Rectal smooth muscle tissue (tissue), 1 donor: ENCODE results near the gene RAP1GAP.
"Not testable (repeated sequence)": the region's sequence is repeated elsewhere in the genome, so short reads cannot be mapped to it uniquely, and the experiment has no call there.

Experiments used
- H3K27ac ChIP-seq: one replicate; pipeline ENCODE4 v1.7.0; 2013; ENCODE audit warnings: low read depth, low read length, inconsistent platforms
- H3K27me3 ChIP-seq: one replicate; pipeline ENCODE4 v1.7.0; 2013; ENCODE audit warnings: low read length; ENCODE audit not compliant: control insufficient read depth, insufficient read depth
- H3K36me3 ChIP-seq: one replicate; pipeline ENCODE4 v1.7.0; 2013; ENCODE audit warnings: low read length; ENCODE audit not compliant: control insufficient read depth, insufficient read depth
- H3K4me1 ChIP-seq: one replicate; pipeline ENCODE4 v1.7.0; 2013; ENCODE audit warnings: low read length; ENCODE audit not compliant: control insufficient read depth, insufficient read depth
- H3K4me3 ChIP-seq: one replicate; pipeline ENCODE4 v1.7.0; 2013; ENCODE audit warnings: low read length
- H3K9ac ChIP-seq: one replicate; pipeline ENCODE4 v1.7.0; 2013; ENCODE audit warnings: low read length

RAP1GAP gene

DNA sequence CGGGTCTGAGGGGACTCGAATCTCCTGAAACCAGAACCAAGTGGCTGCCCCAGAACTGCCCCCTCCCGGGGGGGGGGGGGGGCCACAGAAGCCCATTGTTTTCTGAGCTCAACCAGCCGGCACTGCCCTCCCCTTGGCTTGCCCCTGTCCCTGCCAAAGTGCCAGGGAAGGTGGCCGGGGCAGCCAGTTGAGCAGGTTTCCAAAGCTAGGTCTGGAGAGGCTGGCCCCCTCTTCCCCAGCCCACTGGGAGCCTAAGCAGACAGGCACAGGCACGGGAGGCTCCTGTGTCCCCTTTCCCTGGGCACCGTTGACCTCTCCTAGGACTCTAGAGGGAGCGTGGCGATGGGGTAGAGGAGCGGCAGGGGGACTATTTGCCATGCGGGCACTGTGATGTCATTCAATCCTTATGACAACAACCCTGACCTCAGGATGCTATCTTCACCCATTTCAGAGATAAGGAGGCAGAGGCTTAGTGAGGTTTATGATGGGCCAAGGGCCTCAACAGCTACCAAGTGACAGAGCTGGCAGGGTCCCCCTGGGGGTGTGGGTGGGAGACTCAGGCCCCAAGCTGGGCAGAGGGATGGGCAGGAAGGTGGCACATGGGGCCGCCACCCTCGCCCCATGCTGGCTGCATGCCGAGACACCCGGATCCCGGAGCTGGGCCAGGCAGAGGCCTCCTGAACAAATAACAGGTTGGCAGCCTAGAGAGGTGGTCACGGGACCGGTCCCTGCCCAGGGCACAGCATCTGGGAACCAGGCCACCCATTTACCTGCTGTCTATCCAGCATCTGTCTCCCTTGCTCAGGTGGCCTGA is 35.0 kb downstream of the RAP1GAP start:
- H3K9ac ChIP-seq: no peak overlapping the region
- no peak overlapping the region for H3K27ac ChIP-seq
- H3K36me3 ChIP-seq: no peaks in the 10 kb centered on the region
- no peak overlapping the region for H3K4me3 ChIP-seq
- no peaks in the 10 kb centered on the region for H3K4me1 ChIP-seq
- H3K27me3 ChIP-seq: peaks cover 13% of the 10 kb centered on the region

DNA sequence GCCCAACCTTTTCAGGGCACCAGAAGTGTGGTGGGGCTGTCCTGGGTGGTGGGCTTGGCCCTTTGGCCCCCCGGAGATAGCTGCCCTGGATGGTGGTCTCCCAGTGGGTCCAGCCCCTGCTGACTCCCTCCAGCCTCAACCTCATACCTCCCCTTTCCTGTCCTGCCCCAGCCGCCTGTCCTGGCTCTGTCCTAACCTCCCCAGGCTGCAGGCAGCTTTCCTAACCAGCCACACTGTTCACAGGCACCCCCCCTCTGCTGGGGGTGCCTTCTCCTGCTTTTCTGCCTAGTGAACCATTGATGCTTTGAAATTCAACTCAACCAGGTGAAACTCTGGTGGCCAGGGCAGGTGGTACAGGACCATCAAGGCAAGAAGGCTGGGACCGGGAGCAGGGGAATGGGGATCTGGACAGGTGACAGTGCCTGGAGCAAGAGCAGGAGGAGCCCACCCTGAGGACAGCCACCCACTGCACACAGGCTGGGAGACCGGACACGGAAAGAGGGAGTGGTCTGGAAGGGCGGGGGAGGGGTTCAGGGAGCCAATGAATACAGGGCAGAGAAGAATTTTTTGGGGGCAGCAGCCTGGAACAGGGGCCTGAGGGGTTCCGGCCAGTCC is 35.9 kb downstream of the RAP1GAP start:
- H3K27me3 ChIP-seq: peaks cover 13% of the 10 kb centered on the region
- no peak overlapping the region for H3K4me3 ChIP-seq
- no peaks in the 10 kb centered on the region for H3K4me1 ChIP-seq
- H3K9ac ChIP-seq: no peak overlapping the region
- H3K27ac ChIP-seq: no peak overlapping the region
- H3K36me3 ChIP-seq: no peaks in the 10 kb centered on the region

DNA sequence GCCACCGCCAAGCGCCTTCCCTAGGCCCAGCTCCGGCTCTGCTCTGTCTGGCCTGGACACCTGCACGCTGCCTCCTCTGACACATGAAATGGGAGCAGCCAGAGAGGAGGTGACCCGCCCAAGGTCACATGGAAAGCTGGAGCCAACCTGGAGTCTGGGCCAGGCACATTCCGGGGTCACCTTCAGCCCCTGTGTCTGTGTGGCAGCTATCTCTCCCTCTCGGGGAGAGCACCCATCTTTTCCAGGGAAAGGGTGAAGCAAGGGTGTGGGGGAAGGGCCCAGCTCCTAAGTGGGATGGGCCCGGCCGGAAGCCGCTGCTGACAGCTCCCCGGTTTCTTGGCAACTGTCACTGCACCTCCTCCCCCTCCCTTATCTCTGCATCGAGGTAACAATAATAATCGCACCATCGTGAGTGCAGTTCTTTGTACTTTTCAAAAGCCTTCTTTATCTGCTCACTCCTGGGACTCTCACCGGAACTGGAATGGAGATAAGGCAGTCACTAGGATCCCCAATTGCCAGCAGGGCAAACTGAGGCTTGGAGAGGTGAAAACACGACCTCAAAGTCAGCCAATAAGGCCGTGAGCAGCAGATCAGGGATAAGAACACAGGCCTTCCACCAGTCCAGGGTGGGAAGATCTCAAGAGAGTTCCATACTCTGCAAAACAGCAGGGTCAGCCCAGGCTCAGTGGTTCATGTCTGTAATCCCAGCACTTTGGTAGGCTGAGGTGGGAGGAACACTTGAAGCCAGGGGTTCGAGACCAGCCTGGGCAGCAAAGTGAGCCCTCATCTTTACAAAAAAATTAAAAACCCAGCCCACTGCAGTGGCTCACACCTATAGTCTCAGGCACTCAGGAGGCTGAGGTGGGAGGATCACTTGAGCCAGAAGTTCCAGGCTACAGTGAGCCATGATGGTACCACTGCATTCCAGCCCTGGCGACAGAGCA is 36.9 kb downstream of the RAP1GAP start:
- no peak overlapping the region for H3K27ac ChIP-seq

DNA sequence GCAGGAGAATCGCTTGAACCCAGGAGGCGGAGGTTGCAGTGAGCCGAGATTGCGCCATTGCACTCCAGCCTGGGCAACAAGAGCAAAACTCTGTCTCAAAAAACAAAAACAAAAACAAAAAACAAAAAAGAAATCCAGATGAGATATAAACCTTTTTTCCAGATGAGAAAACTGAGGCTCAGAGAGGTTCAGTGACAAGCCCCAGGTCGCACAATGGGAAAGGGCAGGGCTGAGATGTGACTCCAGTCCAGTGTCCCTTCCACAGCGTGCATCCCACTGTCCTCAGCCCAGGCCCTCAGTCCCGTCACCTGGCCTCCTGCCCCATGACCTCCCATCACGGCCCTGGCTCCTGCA is 37.6 kb downstream of the RAP1GAP start:
- H3K27me3 ChIP-seq: peaks cover 13% of the 10 kb centered on the region
- H3K9ac ChIP-seq, H3K27ac ChIP-seq, H3K4me1 ChIP-seq, H3K36me3 ChIP-seq, H3K4me3 ChIP-seq: not testable (repeated sequence)

More for the DNA sequence above, 36.9 kb downstream of the RAP1GAP start:
- H3K9ac ChIP-seq: no peak overlapping the region
- H3K4me1 ChIP-seq: no peaks in the 10 kb centered on the region
- H3K36me3 ChIP-seq: no peaks in the 10 kb centered on the region
- no peak overlapping the region for H3K4me3 ChIP-seq
- H3K27me3 ChIP-seq: peaks cover 13% of the 10 kb centered on the region

DNA sequence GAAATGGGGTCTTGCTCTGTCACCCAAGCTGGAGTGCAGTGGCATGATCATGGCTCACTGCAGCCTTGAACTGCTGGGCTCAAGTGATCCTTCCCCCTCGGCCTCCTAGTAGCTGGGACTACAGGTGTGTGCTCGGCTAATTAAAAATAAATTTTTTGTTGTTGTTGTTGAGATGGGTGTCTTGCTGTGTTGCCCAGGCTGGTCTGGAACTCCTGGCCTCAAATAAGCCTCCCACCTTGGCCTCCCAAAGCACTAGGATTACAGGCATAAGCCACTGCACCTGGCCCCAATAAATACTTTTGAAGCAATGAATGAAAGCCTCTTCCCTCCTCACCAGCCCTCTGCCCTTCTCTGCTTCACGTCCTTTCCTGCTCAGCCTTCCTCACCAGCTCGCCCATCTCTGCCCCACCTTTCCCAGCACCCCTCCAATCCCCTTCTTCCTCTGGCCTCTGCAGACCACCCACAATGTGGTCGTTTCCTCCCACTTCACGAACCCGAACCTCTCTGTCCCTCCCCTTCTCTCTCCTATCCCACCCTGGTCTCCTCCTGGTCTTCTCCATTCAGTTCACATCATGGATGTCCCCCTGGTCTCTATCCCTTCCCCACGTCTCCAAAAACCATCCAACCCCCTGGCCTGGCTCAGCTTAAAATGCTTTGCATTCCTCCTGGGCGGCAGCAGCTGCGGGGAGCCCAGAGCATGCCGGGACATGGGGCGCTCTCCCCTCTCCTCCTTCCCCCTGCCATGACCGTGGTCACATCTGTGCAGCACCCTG is 38.4 kb downstream of the RAP1GAP start:
- no peaks in the 10 kb centered on the region for H3K36me3 ChIP-seq

DNA sequence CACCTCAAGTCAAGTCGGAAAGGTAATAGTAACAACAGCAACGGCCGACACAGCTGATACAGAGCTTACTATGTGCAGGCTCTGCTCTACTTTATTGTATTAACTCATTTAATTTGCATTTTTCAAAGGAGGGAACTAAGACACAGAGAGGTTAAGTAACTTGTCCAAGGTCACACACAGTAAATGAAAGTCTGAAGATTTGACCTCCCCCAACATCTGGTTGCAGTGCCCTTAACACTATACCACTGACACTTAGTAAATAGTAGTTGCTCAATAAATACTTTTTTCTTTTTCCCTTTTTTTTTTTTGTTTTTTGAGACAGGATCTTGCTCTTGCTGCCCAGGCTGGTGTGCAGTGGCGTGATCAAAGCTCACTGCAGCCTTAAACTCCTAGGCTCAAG is 39.2 kb downstream of the RAP1GAP start:
- no peak overlapping the region for H3K4me3 ChIP-seq
- H3K27me3 ChIP-seq: peaks cover 5% of the 10 kb centered on the region
- no peak overlapping the region for H3K9ac ChIP-seq
- no peaks in the 10 kb centered on the region for H3K36me3 ChIP-seq
- no peak overlapping the region for H3K27ac ChIP-seq
- H3K4me1 ChIP-seq: no peaks in the 10 kb centered on the region

More for the DNA sequence above, 38.4 kb downstream of the RAP1GAP start:
- H3K27me3 ChIP-seq: peaks cover 13% of the 10 kb centered on the region
- no peak overlapping the region for H3K27ac ChIP-seq
- no peaks in the 10 kb centered on the region for H3K4me1 ChIP-seq
- no peak overlapping the region for H3K4me3 ChIP-seq
- no peak overlapping the region for H3K9ac ChIP-seq

DNA sequence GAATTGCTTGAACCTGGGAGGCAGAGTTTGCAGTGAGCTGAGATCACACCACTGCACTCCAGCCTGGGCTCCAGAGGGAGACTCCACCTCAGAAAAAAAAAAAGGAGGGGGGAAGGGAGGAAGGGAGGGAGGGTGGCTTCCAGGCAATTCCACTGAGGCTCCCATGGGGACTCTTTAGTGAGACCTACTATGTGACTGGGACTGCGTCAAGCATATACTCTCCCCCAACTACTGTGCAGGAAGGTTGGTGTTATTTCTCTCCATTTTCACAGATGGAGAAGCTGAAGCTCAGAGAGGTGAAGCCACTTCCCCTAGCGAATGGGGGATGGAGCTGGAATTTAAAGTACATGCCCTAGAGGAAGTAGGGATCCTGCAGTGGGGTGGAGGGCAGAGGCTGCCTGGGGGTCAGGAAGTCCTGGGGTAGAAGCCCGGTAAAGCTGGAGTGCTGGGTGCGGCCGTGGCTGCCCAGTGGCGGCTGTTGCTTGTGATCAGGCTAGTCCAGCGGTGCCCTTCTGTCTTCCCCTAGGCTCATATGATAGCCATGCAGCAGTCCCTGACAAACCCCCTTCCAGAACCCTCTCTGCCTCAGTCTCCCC is 40.3 kb downstream of the RAP1GAP start:
- Histone ChIP-seq H3K27ac (no peak overlapping the region), H3K9ac (no peak overlapping the region), H3K36me3 (no peaks in the 10 kb centered on the region), H3K4me1 (no peaks in the 10 kb centered on the region), H3K27me3 (peaks cover 4% of the 10 kb centered on the region), H3K4me3 (no peak overlapping the region)

DNA sequence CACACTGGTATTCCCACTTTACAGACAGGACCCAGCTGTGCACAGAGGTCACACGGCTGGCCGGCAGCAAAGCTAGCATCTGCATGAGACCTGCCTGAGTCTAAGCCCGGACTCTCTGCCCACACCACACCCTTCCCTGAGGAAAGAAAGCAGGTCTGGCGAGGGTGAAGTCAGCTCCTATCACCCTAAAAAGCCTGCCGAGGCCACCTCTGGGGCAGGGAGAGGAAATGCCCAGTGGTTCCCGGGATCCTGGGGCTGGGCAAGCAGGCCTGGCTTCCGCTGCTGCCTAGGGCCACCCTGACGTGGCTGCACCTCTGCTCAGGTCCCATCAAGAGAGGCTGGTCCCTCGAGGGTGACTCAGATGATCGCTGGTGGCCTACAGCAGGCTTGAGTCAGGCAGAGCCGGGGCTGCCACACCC is 42.2 kb downstream of the RAP1GAP start:
- H3K27me3 ChIP-seq: peaks cover 7% of the 10 kb centered on the region

DNA sequence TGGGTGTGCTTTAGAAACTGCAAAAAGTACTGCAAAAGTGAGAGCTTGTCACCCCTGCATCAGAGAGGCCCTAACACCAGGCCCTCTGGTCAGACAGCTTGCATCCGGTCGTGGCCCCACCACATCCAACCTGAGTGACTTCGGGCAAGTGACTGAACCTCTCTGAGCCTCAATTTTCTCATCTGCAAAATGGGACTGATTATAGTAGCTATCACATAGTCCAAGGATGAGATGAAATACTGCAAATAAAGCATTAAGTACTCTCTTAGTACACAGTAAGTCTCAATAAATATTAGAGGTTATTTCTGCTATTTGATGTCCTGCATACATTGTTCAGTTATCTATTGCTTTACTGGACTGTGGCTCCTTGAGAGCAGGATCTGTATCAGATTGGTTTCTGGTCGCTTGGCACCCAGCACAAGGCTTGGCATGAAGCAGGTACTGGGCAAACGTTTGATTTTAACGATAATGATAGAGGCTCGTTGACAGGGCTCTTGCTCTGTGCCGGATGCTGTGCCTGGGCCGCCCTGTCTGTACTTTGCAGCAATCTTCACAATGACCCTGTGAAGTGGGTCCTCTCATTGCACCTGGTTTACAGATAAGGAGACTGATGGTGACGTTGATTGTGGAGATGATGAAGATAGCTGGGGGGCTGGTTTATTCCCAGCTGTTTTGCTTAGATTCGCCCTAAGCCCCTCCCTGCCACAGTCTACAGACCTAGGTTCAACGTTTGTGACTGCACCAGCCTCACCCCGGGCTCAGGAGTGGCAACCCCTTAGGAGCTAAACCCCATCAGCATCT is 43.6 kb downstream of the RAP1GAP start:
- Histone ChIP-seq H3K36me3 (no peaks in the 10 kb centered on the region), H3K27ac (no peak overlapping the region), H3K27me3 (peaks cover 7% of the 10 kb centered on the region), H3K4me1 (no peaks in the 10 kb centered on the region), H3K4me3 (no peak overlapping the region), H3K9ac (no peak overlapping the region)

More for the DNA sequence above, 42.2 kb downstream of the RAP1GAP start:
- H3K4me1 ChIP-seq: no peaks in the 10 kb centered on the region
- H3K27ac ChIP-seq: no peak overlapping the region
- no peaks in the 10 kb centered on the region for H3K36me3 ChIP-seq
- no peak overlapping the region for H3K4me3 ChIP-seq
- H3K9ac ChIP-seq: no peak overlapping the region

DNA sequence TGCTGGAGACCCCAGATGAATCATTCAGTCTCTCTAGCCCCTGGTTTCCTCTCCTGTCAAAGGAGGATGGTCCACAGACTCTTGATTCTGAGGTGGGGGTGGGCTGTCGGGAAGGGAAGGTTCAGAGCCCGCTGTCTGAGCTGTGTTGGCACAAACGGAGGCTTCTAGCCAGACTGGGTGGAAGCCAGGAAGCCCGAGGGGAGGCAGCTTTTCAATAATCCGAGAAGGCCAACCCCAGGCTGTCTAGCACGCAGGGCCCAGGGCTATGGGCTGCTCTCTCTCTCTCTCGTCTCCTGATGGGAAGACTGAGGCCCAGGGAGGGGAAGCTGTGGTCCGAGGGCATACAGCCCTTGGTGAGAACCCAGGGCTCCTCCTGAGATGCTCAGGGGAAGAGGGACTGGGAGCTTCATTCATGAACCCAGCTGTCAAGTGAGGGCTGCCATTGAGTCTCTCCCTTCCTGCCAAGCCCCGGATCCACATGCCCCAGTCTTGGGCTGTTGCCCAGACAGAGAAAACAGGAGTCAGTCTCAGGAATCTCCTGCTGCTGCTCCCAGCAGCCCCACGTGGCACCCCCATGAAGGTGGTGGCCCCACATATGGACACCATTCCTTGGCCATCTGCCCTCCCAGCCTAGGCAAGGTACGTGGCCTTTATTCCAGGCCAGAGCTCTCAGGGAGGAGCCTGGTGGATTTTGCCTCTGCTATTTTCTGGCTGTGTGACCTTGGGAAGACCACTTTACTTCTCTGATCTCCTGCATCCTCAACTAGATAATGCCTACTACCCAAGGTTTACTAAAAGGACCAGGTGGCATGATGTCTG is 44.4 kb downstream of the RAP1GAP start:
- Histone ChIP-seq H3K27ac (no peak overlapping the region), H3K27me3 (peaks cover 7% of the 10 kb centered on the region), H3K4me1 (no peaks in the 10 kb centered on the region), H3K9ac (no peak overlapping the region), H3K4me3 (no peak overlapping the region), H3K36me3 (no peaks in the 10 kb centered on the region)
